Stimulated activated CD4-positive, alpha-beta T cell treated with anti-CD3 and anti-CD28 coated beads, Interleukin-4, amount 100 ng/mL, for 24 hours (primary cell): Measurements from ENCODE around the gene ASXL2.

ENCODE experiments used
- DNase-seq: peaks from one replicate; pipeline ENCODE4 v3.0.0-alpha.2; 2020

Gene ASXL2

GRCh38 chr2:25684577-25685473 is 193.5 kb downstream of the ASXL2 start:
- DNase-seq: no peak
